SJCRH30 (cell line): Measurements from ENCODE around the gene SETD3. TPM values are rescaled to one million over a fixed set of nuclear protein-coding genes. Genes with fewer than 3 reads are reported as not detected.

Source experiments
- DNase-seq, 2 experiments: peaks; one replicate each; pipeline ENCODE4 v3.0.0-alpha.2; 2015 to 2020
- H3K27ac ChIP-seq: fragments of 250-450 bp; sonication (Bioruptor Pico); 2 replicates; pipeline ENCODE4 v1.5.1; 2020; ENCODE audit warnings: mild to moderate bottlenecking, moderate library complexity
- H3K27me3 ChIP-seq: fragments of 250-450 bp; sonication (Bioruptor Pico); 2 replicates; pipeline ENCODE4 v1.5.1; 2020; ENCODE audit warnings: mild to moderate bottlenecking, moderate library complexity
- H3K36me3 ChIP-seq: fragments of 250-450 bp; sonication (Bioruptor Pico); 2 replicates; pipeline ENCODE4 v1.5.1; 2020; ENCODE audit warnings: mild to moderate bottlenecking, moderate library complexity
- H3K4me1 ChIP-seq: fragments of 250-450 bp; sonication (Bioruptor Pico); 2 replicates; pipeline ENCODE4 v1.5.1; 2020; ENCODE audit warnings: mild to moderate bottlenecking, moderate library complexity
- H3K4me3 ChIP-seq: fragments of 250-450 bp; sonication (Bioruptor Pico); 2 replicates; pipeline ENCODE4 v1.5.1; 2020; ENCODE audit warnings: mild to moderate bottlenecking, moderate library complexity
- H3K9me3 ChIP-seq: fragments of 250-450 bp; sonication (Bioruptor Pico); replicated peaks from 2 replicates; pipeline ENCODE4 v1.5.1; 2020; ENCODE audit warnings: mild to moderate bottlenecking, moderate library complexity
- total RNA-seq: library from RNA; depleted of rRNA; stranded (reverse); fragments of >200 nt; shearing (Covaris generic); gene quantifications from 2 replicates; pipeline ENCODE4 v1.2.3, GENCODE V29; 2014

Gene SETD3
- total RNA-seq, 1 experiment from 2014 or later: 79.4 TPM

DNA sequence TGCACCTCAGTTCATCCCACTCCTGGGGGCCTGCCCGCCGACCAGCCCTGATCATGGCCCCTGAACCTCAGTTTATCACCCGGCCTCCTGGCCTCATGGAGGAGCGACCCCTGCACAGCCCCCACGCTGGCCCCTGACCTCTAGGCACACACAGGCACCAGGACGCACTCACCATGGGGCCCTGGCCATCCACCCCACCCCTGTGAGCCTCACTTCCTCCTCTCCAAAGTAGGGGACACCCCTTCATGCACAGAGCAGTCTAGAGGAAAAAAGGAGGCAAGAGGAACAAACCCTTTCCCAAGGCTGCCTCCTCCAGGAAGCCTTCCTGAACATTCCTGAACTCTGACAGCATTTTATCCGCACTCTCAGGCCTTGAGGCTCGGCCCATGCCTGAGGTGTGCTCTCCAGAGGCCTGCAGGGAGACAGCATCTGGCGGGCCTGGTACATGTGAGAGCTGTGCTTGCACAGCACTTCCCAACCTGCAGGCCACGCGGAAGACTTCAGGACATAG lies 40.0 kb upstream of the SETD3 start:
- Histone ChIP-seq H3K36me3 (no peaks in the 10 kb centered on the region), H3K4me1 (peaks cover 15% of the 10 kb centered on the region; the same call in 1 of the 2 replicates), H3K4me3 (no peak overlapping the region), H3K27ac (no peak overlapping the region), H3K27me3 (no peaks in the 10 kb centered on the region), H3K9me3 (no peaks in the 10 kb centered on the region)
- no peak for DNase-seq

DNA sequence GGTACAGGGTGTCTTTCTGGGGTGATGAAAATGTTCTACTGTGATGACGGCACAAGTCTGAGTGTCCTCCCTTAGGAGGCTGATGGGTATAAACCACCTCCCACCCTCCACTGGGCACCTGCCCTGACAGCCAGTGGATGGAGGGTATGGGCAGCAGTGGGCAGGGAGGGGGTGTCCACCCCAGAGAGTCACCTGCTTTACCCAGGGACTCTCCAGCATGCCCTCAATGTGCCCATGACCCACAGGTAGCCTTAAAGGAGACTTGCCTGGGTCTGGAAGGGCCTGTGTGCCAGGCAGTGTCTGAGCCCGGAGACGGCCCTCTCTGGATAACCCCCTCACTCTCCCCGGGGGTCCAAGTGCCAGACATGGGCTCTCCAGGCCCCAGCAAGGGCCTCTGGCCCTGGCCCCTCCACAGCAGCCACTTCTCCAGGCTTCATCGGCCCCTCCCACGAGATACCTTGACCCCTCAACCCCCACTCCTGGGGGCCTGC lies 39.3 kb upstream of the SETD3 start:
- no peak for DNase-seq
- H3K27ac ChIP-seq: no peak overlapping the region
- H3K27me3 ChIP-seq: no peaks in the 10 kb centered on the region
- H3K36me3 ChIP-seq: no peaks in the 10 kb centered on the region
- H3K4me3 ChIP-seq: no peak overlapping the region
- H3K9me3 ChIP-seq: no peaks in the 10 kb centered on the region
- H3K4me1 ChIP-seq: peaks cover 15% of the 10 kb centered on the region; the same call in 1 of the 2 replicates

DNA sequence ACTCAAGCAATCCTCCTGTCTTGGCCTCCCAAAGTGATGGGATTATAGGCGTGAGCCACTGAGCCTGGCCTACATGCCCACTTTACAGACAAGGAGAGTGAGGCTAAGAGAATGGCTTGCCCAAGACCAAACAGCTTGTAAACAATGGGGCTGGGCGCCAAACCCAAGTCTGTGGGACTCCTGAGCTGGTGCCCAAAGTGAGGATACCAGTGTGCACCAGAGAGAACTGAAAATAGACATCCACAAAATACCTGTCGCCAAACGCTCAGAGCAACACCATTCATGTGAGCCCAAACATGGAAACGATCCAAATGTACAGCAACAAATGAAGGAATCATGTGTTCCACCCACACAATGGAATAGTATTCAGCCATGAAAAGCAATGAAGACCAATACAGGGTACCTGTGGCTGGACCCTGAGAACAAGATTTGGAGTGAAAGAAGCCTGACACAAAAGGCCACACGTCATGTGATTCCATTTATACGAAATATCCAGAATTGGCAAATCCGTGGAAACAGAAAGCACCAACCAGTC lies 38.8 kb upstream of the SETD3 start:
- Histone ChIP-seq H3K27me3 (no peaks in the 10 kb centered on the region), H3K9me3 (no peaks in the 10 kb centered on the region), H3K36me3 (no peaks in the 10 kb centered on the region), H3K4me3 (no peak overlapping the region), H3K27ac (no peak overlapping the region), H3K4me1 (peaks cover 15% of the 10 kb centered on the region; the same call in 1 of the 2 replicates)
- no peak for DNase-seq

DNA sequence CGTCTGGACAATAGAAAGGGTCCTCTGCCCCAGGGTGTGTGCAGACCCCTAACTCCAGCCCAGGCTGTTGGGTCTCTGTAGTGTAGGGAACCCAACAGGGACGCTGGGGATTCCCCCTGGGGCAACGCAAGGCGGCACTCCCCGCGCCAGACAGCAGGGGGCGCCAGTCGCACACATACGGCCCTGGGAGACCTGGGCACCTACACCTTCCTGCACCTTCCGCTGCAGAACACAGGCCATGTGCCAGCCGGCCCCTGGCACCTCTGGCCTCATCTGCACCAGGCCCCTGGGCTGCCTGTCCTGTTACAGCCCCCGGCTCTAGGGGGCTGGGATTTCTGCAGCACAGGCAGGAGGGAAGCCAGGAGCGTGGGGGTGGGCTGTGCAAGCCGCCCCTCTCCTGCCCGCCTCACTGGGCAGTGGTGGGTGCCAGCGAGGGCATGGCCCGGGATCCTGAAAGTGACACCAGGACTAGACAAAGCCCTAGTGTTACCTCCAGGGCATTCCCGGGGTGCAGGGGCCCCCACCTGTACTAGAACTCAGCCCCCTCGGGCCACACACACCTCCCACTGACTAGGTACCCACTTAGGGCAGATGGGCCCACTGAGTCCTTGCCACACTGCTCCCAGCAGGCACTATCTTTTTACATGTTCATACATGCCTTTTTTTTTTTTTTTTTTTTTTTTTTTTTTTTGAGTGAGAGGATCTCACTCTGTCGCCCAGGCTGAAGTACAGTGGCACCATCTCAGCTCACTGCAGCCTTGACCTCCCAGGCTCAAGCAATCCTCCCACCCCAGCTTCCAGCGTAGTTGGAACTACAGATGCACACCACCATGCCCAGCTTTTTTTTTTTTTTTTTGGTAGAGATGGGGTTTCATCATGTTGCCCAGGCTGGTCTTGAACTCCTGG lies 38.0 kb upstream of the SETD3 start:
- no peaks in the 10 kb centered on the region for H3K36me3 ChIP-seq
- H3K27ac ChIP-seq: no peak overlapping the region
- peaks cover 15% of the 10 kb centered on the region; the same call in 1 of the 2 replicates for H3K4me1 ChIP-seq
- H3K27me3 ChIP-seq: no peaks in the 10 kb centered on the region
- no peak overlapping the region for H3K4me3 ChIP-seq
- peak; percentile 47 to 75 for DNase-seq
- no peaks in the 10 kb centered on the region for H3K9me3 ChIP-seq

DNA sequence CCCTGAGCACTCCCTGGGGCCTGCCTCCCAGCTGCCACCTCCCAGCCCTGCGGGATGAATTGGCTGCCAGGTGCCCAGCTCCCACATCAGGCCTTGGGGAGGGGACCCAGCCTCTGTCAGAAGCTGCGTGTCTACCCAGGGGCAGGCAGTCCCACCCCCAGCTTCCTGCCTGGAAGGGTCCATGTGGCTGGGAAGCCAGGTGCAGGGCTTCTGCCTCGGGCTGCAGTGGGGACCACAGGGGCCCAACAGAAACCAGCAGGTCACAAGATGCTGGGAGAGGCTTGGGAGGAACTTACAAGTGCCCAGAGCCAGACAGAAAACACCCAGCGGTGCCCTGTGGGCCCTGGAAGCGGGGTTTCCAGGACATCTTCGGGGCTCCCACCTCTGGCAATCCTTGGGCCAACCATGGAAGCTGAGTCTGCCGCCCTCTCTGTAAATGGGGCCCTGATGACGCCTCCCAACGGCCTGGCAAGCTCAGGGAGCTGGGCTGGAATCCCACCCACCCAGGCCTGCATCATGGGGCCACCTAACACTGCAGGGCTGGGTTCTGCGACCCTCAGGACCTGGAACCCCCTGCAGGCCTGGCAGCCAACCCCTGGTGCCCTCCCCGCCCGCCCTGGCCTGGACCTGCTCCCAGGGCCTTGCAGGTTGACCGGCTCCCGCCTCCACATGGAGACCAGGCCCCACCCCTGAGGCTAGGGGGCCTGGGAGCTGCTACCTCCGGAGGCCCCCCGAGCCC lies 37.2 kb upstream of the SETD3 start:
- DNase-seq: no peak
- Histone ChIP-seq H3K9me3 (no peaks in the 10 kb centered on the region), H3K4me3 (no peak overlapping the region), H3K4me1 (peaks cover 6% of the 10 kb centered on the region; the same call in 1 of the 2 replicates), H3K36me3 (no peaks in the 10 kb centered on the region), H3K27me3 (no peaks in the 10 kb centered on the region), H3K27ac (no peak overlapping the region)

DNA sequence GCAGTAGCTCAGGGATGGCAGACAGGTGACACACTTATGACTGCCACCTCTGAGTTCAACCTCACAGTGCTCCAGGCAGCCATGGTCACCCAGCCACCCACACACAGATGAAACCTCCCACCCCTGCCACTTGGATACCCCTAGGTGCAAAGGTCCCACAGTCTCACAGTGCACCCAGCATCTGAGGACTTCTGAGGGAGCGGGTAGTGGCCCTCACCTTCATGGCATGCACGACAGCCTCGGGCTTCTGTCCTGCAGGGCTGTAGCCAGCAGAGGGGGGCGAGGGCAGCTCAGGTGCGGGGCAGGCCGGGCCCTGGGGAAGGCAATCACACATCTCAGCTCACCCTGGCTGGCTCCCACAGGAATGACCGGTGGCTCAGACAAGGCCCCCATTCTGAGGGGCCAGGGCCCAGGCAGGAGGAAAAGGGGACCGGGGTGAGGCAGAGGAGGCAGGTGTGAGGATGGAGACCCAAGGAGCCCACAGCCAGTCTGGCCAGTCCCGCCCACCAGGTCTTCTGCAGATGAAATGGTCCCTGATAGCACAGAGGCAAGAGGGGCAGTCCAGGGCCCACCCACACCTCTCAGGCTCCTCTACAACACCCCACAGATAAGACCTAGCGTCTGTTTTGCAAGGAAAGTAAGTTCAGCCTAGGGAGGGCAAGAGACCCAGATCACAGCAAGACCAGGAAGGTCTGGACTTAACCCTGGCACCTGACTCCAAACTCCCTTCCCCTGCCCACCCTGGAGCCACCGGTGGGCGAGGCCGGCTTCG lies 36.4 kb upstream of the SETD3 start:
- H3K27me3 ChIP-seq: no peaks in the 10 kb centered on the region
- no peak for DNase-seq

DNA sequence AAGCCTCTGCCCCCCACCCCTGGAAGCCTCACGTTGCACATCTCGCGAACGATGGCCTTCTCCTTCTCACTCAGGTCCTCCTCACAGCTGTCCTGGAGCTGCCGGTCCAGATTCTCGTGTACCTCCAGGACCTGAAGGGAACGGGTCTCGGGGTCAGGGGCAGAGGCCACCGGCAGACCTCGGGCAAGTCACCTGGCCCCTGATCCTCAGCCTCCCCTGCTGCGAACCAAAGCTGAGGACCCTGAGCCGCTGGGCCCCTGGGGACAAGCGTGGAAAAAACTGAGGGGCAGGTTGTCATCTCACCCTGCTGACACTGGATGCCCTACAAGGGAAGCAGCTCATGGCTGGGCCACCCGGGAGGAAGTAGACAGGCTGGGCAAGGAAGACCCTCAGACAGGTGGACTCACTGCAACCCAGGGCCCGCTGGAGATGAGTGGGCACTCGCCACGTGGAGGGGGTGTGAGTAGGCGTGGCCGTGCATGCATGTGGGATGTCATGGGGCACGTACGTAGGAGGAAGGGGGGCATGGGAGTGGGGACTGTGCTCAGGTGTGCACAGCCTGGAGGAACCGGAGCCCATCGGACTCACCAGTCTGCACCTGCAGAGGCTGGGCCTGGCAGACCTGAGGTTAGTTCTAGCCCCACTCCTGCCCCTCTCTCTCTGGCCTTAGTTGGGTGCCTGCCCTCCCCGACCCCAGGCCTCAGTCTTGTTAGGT lies 35.7 kb upstream of the SETD3 start:
- Histone ChIP-seq H3K4me1 (no peaks in the 10 kb centered on the region), H3K36me3 (no peaks in the 10 kb centered on the region), H3K27ac (no peak overlapping the region), H3K9me3 (no peaks in the 10 kb centered on the region), H3K27me3 (no peaks in the 10 kb centered on the region), H3K4me3 (no peak overlapping the region)
- DNase-seq: no peak

More for the DNA sequence above, 36.4 kb upstream of the SETD3 start:
- no peaks in the 10 kb centered on the region for H3K36me3 ChIP-seq
- peaks cover under 1% of the 10 kb centered on the region; the same call in 1 of the 2 replicates for H3K4me1 ChIP-seq
- no peaks in the 10 kb centered on the region for H3K9me3 ChIP-seq
- H3K4me3 ChIP-seq: no peak overlapping the region
- H3K27ac ChIP-seq: no peak overlapping the region

DNA sequence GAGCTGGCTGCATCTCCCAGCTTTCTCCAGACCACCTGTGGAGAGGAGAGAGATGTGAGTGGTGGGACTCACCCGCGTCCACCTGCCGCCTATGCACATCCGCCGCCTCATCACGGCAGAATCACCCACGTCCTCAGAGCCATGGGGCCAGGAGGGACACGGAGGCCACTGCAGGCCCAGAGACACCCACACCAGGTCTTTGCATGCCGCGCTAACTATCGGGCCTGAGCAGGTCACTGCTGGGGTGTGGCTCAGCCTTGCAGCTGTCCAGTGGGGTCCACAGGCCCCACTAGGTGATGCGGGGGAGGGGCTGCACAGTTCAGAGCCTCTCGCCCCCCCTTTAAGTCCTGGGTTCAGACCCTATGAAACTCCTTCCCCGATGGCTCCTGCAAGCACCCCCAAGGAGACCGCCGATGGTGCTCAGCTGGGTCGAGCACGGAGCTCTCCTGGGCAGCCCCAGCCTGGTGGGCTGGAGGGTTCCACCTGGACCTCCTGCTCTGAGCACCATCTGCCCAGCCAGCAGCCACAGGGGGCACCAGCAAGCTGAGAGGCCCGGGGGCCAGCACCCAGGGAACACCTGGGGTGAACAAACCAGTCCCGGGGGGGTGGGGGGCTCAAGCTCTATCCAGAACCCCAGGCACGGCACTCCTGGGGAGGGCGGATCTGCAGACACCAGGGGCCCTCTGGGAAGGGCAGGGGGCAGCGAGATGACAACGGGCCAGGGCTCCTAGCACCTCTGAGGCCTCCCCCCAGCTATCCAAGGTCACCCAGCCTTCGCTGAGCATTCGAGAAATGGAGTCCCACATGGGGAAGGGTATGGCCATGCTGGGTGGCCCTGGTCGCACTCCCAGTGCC lies 34.9 kb upstream of the SETD3 start:
- no peak overlapping the region for H3K27ac ChIP-seq
- DNase-seq: no peak
- H3K9me3 ChIP-seq: no peaks in the 10 kb centered on the region
- no peaks in the 10 kb centered on the region for H3K27me3 ChIP-seq
- no peak overlapping the region for H3K4me3 ChIP-seq
- no peaks in the 10 kb centered on the region for H3K4me1 ChIP-seq
- H3K36me3 ChIP-seq: no peaks in the 10 kb centered on the region

DNA sequence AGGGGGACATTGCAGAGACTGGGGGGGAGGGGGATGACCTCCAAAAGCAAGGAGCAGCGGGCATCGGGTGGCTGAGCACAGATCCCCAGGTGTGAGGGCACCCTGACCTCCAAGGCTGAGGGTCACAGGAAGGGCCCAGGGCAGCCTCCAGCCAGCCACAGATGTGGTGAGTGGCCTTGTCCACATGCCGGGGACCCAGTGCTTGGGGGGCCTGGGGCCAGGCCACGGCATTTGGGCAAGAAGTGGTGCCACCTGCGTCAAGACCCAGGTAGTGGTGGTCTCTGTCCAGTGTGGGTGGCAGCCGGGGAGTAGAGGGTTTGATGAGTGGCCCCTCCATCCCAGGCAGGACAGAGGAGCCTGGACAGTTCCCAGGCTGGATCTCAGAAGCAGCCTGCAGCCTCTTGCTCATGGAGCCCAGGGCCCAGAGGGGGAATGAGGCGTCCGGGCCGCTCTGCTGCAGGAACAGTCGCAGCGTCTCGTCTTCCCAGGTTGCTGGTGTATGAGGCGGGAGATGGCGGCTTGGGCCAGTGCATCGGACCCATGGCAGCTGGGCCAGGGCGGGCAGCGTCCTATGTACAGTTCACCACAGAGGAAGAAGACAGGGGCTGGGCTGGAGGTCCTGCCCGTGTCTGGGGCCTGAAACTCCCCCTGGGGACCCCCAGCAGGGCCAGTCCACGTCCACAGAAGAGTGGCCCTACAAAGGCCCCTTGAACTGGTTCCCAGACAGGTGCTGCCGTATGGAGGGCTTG lies 34.1 kb upstream of the SETD3 start:
- H3K9me3 ChIP-seq: no peaks in the 10 kb centered on the region
- no peaks in the 10 kb centered on the region for H3K36me3 ChIP-seq
- no peak for DNase-seq
- H3K4me3 ChIP-seq: no peak overlapping the region
- H3K27ac ChIP-seq: no peak overlapping the region
- H3K4me1 ChIP-seq: no peaks in the 10 kb centered on the region
- no peaks in the 10 kb centered on the region for H3K27me3 ChIP-seq

DNA sequence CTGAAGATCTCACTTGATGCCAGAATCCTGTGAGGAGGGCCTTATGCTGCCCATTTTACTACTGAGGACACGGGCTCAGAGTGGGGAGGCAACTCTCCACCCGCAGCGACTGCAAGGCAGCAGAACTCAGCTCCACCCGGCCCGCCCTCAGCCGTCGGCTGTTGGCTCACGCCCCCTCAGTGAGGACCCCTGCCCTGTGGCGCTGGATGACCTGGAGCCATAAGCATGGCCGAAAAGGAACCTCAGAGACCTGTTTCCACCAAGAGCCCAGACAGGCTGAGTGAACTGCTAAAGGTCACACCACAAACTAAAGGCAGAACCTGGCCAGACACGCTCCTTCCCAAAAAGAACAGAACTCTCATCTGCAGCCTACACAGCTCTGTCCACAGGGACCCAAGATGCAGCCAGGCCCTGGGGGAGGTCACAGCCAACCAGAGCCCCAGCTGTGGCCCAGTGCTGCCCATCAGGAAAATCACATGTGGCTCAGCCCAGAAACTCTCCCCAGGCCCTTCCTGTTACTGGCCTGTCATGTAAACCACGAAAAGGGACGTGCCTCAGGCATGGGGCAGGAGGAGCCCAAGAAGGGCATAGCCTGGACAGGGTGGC lies 33.4 kb upstream of the SETD3 start:
- H3K36me3 ChIP-seq: no peaks in the 10 kb centered on the region
- no peak for DNase-seq
- no peaks in the 10 kb centered on the region for H3K9me3 ChIP-seq

DNA sequence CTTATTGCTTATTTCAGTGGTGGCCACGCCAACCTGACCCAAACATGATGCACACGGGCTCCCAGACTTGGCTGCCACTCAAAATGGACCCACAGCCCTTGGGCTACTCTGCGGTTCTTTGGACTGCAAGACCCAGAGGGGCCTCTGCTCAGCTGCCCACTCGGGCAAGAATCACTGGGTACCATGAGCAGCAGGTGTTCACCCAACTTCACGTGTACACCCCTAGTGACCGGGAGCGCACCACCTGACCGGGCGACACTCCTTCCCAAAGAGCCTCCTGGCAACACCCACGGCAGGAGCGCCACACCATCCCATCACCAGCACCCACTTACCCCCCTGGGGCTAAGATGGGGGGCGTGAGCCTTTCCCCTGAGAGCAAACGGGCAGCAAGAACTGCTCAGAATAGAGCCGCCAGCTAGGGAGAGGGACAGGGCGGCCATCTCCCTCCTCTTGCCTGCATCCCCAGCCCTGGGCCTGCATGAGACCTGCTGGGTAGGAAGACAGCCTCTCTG lies 32.6 kb upstream of the SETD3 start:
- Histone ChIP-seq H3K27me3 (no peaks in the 10 kb centered on the region), H3K9me3 (no peaks in the 10 kb centered on the region), H3K4me3 (no peak overlapping the region), H3K4me1 (no peaks in the 10 kb centered on the region), H3K36me3 (no peaks in the 10 kb centered on the region), H3K27ac (no peak overlapping the region)
- no peak for DNase-seq

More for the DNA sequence above, 33.4 kb upstream of the SETD3 start:
- H3K27ac ChIP-seq: no peak overlapping the region
- H3K4me3 ChIP-seq: no peak overlapping the region
- no peaks in the 10 kb centered on the region for H3K27me3 ChIP-seq
- H3K4me1 ChIP-seq: no peaks in the 10 kb centered on the region
